AG04449 (cell line): Measurements from ENCODE around the gene AGRP.

Experiments used
- CTCF ChIA-PET: fragments of 350-600 bp; formaldehyde crosslinking; extraction: SDS; loops from one replicate; lab custom pipeline; 2021; ENCODE audit warnings: antibody characterized with exemption; lab: Yijun Ruan, JAX
- POLR2A ChIA-PET: fragments of 400-600, 350-600 bp; formaldehyde crosslinking; extraction: SDS; loops from one replicate; lab custom pipeline; 2020; ENCODE audit warnings: antibody characterized with exemption, inconsistent platforms; lab: Yijun Ruan, JAX
- DNase-seq: peaks from one replicate; pipeline ENCODE4 v3.0.0-alpha.2; 2010; ENCODE audit warnings: low read depth, low spot score
- H3K4me3 ChIP-seq: 2 replicates; pipeline ENCODE4 v1.5.1; 2011; ENCODE audit warnings: low read depth, mild to moderate bottlenecking, control low read depth, low read length
- CTCF ChIP-seq: IDR thresholded peaks from one replicate; pipeline ENCODE4 v1.5.1; 2011; ENCODE audit warnings: mild to moderate bottlenecking, moderate library complexity, low read length, control low read depth, inconsistent platforms; ENCODE audit not compliant: insufficient read depth; ENCODE audit errors: missing control alignments

The AGRP gene

GRCh38 chr16:67483150-67483549 lies at the start of gene AGRP:
Gene AGRP, minus strand, starts transcription at chr16:67483547. Its CDS starts 149 bp downstream, at chr16:67483398.
- no peak for TF ChIP-seq CTCF
- ChIA-PET CTCF (interaction anchor here (1.0 to 26.6 kb wide), 5 partner anchors 12 to 226 kb away, joined by 3 to 661 read pairs (median 6); no protein-coding TSS in a partner anchor), POLR2A (no interaction called here)
- DNase-seq: no peak
- H3K4me3 ChIP-seq: peak within 1 kb of the TSS; percentile 74

GRCh38 chr16:67531247-67531646 lies 47.9 kb upstream of the AGRP start:
- POLR2A ChIA-PET: no interaction called here
- no peak for TF ChIP-seq CTCF
- H3K4me3 ChIP-seq: no peak overlapping the region
- CTCF ChIA-PET: interaction anchor here (1.0 to 25.0 kb wide), 6 partner anchors 10 to 134 kb away, joined by 3 to 605 read pairs (median 68); partner anchors contain the start of genes ACD, C16orf86, CARMIL2 and ENKD1
- DNase-seq: no peak

- H3K4me3 ChIP-seq: peak overlapping the region; percentile 73
- POLR2A ChIA-PET: interaction anchor here (0.8 to 1.9 kb wide), 8 partner anchors 9 to 130 kb away, joined by 3 to 13 read pairs (median 3); partner anchors contain the start of genes ACD and ATP6V0D1
- DNase-seq: no peak
- TF ChIP-seq CTCF: no peak
- CTCF ChIA-PET: interaction anchor here (1.0 to 25.0 kb wide), 11 partner anchors 9 to 135 kb away, joined by 3 to 605 read pairs (median 10); partner anchors contain the start of genes ACD, ATP6V0D1, C16orf86 and CARMIL2
These were observed 46.9 kb upstream of the AGRP start for GRCh38 chr16:67530013-67530939.

- POLR2A ChIA-PET: interaction anchor here (1.0 to 1.9 kb wide), 7 partner anchors 9 to 138 kb away, joined by 3 to 13 read pairs (median 3); partner anchors contain the start of genes ACD and ATP6V0D1
- no peak for TF ChIP-seq CTCF
- CTCF ChIA-PET: interaction anchor here (1.1 to 25.0 kb wide), 10 partner anchors 8 to 136 kb away, joined by 3 to 605 read pairs (median 12); partner anchors contain the start of genes ACD, ATP6V0D1, C16orf86 and CTCF
These were observed 46.2 kb upstream of the AGRP start for GRCh38 chr16:67529582-67530012.

GRCh38 chr16:67528870-67529581 lies 45.7 kb upstream of the AGRP start:
- H3K4me3 ChIP-seq: peak overlapping the region; percentile 73
- CTCF ChIA-PET: interaction anchor here (0.9 to 25.0 kb wide), 11 partner anchors 8 to 136 kb away, joined by 3 to 605 read pairs (median 10); partner anchors contain the start of genes ACD, ATP6V0D1, C16orf86 and CTCF
- POLR2A ChIA-PET: interaction anchor here (1.0 to 1.9 kb wide), 5 partner anchors 8 to 138 kb away, joined by 3 to 13 read pairs (median 3); partner anchors contain the start of gene ACD
- DNase-seq: no peak
- no peak for TF ChIP-seq CTCF

More at GRCh38 chr16:67529582-67530012, 46.2 kb upstream of the AGRP start:
- no peak for DNase-seq
- H3K4me3 ChIP-seq: peak overlapping the region; percentile 73
